Middle frontal gyrus (tissue), 1 donor: ENCODE data around the gene MYCL.
"Not testable (repeated sequence)": the region's sequence is repeated elsewhere in the genome, so short reads cannot be mapped to it uniquely, and the experiment has no call there.

ENCODE experiments used
- DNase-seq: peaks from one replicate; pipeline ENCODE4 v3.0.0-alpha.2; 2015; ENCODE audit warnings: low spot score; ENCODE audit errors: extremely low spot score

The MYCL gene

GRCh38 chr1:39917825-39918224, 16.1 kb upstream of the MYCL start:
- no peak for DNase-seq

GRCh38 chr1:39915499-39916129, 13.9 kb upstream of the MYCL start:
- no peak for DNase-seq

GRCh38 chr1:39913136-39913535, 11.4 kb upstream of the MYCL start:
- DNase-seq, result not testable (repeated sequence)

- no peak for DNase-seq
Measured at GRCh38 chr1:39910263-39910662, 8.5 kb upstream of the MYCL start.

GRCh38 chr1:39908534-39908933, 6.8 kb upstream of the MYCL start:
- no peak for DNase-seq

GRCh38 chr1:39907528-39908453, 6.1 kb upstream of the MYCL start:
- no peak for DNase-seq

DNA sequence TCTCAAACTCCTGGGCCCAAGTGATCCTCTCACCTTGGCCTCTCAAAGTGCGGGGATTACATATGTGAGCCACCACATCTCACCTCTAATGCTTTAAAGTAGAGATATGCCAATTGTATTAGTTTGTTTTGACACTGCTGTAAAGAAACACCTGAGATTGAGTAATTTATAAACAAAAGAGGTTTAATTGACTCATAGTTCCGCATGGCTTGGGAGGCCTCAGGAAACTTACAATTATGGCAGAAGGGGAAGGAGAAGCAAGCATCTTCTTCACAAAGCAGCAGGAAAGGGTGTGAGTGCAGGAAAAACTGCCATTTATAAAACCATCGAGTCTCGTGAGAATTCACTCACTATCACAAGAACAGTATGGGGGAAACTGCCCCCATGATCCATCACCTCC, 3.5 kb upstream of the MYCL start:
- no peak for DNase-seq

GRCh38 chr1:39902460-39902807, 717 bp upstream of the MYCL start:
- DNase-seq, result no peak

DNA sequence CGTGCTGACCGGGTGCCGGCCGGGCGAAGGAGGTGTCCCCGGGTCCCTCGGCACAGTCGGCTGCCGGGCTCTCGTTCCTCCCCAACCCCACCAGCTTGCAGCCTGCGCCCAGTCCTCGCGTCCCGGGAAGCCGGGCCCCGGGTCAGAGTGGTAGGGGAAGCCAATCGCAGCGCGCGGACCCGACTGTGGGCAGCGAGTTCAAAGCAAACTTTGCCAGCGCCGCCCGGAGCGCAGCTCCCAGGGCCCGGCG, 328 bp downstream of the MYCL start:
- DNase-seq, result no peak

DNA sequence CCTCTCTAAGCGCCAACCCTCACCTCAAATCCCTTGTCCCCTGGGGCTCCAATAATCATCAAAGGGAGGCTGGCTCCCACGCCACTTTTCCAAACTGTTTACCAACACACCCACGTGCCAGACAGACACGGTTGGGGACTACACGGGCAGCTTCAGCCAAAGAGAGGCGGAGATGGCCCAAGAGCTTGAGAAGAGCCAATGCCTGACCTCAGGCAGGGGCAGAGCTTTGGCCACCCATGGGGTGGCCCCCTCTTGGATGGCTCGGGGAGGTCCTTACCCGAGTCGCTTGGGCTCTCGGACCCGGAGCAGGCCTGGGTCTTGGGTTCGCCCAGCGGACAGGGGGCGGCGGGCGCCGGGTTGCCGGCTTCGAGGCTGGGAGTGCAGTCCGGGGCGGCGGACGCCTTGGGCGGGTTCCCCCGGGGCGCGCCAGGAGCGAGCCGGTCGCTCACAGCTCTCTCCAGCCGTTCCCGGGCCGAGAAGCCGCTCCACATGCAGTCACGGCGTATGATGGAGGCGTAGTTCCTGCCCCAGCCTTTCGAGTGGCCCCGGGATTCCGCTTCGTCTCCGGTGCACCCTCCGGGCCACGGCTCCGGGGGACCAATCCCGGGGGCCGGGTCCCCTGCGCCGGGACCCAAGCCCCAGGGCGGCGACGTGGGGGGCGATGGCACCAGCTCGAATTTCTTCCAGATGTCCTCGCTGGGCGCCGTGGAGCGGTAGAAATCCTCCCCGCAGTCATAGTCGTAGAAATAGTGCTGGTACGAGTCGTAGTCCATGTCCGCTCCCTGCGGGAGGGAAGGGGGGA, 854 bp downstream of the MYCL start:
- DNase-seq, result no peak

DNA sequence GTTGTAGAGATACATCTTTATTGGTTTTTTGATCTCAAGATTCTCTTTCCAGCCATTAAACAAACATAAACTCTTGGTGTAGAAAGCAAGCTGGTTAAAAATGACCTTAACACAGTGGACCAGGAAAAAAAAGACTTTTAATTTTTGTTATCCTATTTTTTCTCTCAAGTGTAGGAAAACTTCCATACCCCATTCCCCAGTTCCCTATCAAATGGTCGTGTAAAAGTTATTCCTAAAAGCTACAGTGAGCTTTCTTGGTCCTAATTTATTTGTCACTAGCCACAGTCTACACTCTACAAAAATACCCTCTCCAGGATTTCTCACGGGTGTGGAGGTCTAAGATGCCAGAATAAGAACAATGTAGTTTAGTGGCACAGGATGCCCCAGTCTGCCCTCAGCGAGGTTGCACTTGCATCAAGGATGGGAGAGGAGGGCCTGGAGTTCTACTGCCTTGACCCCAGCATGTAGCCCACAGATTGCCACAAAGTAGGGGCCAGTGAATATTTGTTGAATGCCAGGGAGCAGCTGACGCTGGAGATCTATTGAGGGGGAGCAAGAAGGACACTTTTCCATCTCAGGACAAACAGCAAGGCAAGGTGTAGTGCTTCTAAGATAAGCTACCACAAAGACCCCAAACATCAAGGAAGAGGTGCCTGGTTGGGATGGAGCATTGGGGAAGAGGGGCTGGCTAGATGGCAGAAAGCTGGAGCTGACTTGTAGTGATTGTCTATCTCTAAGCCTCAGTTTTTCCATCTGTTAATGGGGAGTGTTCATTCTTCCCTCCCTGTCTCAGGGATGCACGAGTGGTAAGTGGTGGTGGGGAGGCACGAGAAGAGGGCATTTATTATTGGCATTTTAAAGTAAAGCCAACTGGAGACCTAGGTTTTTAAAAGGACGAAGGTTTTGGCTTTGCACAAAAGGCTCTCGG, 1.8 kb downstream of the MYCL start:
- DNase-seq, result no peak

DNA sequence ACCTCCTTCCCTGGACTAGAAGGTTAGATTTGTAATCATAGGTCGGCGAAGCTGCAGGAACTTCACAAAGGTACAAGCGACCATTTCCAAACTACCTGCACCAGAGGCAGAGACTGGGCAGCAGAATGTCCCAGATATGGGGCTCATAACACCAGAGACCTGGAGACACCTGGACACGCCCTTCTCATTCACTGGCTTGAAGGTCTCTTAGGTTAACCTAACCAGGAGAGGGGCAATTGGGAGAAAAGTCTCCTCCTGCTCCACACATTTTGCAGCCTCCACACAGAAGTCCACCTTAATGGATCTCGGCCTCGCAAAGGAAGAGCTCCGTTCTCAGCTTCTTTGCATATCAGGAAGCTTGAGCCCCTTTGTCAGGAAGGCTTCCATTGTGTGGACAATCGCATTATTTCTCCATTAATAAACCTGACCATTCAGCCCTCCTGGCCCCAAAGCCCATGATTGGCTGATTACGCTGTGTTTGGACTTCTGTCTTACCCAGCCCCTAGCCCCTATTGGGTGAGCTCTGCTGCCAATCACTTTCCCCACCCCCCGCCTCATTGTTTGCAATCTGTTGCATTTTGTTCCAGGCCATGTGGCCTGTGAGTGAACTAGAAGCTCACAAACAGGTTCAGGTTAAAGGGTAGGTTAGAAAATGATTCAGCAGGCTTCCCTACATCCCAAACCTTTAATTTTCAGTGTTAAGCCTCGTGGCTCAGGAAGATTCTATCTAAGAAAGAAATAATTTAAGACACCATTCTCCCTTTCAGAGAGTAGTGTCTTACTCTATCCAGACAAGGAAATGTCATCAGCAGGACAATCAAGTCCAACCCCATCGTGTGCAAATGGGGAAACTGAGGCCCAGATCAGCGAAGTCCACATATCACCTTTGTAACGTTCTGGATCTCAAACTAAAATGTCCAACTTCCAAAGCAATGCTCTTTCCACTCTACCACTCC, 2.8 kb downstream of the MYCL start:
- no peak for DNase-seq

GRCh38 chr1:39898191-39898590, 3.5 kb downstream of the MYCL start:
- no peak for DNase-seq

- DNase-seq, result no peak
Measured at GRCh38 chr1:39896909-39897685, 4.6 kb downstream of the MYCL start.

DNA sequence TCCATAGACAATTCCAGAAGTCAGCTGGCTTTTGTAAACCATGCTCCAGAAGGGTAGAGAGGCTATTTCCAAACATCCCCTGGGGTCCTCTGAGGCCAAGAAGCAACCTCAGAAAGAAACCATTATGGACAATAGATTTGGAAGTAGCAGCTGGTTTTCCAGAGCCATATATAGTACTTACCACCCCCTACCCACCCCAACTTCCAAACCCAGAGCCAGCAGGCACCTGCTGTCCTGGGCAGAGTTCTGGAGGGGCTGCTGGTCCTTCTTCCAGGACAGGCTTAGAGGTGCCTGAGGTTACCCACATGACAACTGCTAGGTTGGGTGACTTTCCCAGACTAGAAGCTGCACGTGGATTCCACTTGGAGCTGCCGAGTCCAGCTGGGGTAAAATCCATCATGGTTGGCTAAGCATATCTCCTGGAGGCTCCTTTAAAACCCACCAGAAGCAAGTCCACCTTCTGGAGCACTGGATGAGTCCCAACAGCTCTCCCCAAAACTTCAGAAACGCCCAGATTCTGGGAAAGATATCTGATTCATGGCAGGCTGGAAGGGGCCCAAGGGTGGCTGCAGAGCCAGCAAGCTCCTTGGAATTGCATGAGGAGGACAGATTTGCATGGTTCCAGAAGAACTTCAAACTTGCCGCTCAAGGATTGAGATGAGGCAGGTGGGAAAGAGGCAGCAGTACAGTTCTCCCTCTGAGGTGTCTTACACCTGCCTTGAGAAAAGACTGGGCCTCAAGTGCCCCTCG, 5.8 kb downstream of the MYCL start:
- DNase-seq, result no peak

GRCh38 chr1:39894884-39895495, 6.7 kb downstream of the MYCL start:
- DNase-seq, result no peak

GRCh38 chr1:39892601-39893595, 8.8 kb downstream of the MYCL start:
- DNase-seq, result peak; percentile 53
